ENCODE results near the gene SCG3. TPM values are rescaled to one million over a fixed set of nuclear protein-coding genes. Genes with fewer than 3 reads are reported as not detected.

SCG3 gene
- total RNA-seq, 4 donors from 2014 or later, result not detected

- H3K4me1 ChIP-seq, result peaks cover 37 to 49% of the 10 kb centered on the region in 2 donors
- intact Hi-C loops (cut with DNase I; ENCODE audit: low total_unique reads), result loop anchor here (2.0 kb wide), 1 partner anchor 21 kb away; no protein-coding TSS in a partner anchor
- no peaks in the 10 kb centered on the region for H3K9me3 ChIP-seq
- in situ Hi-C loops (cut with MboI; ENCODE audit: low sequenced_read_pairs in 4 of 4), result no loop called here
- DNase-seq (no peak), ATAC-seq (no peak)
- H3K36me3 ChIP-seq, result no peaks in the 10 kb centered on the region
- no peaks in the 10 kb centered on the region for H3K27me3 ChIP-seq
- peak overlapping the region; percentile 74 to 84 (median 78) for H3K27ac ChIP-seq
- peak overlapping the region; percentile 69 to 81 (median 70) for H3K4me3 ChIP-seq
- TF ChIP-seq CTCF (IDR thresholded peaks at IDR 0.05 in 4 of 5, conservative IDR thresholded peaks at IDR 0.05 in 1 of 5) (no peak), POLR2A (IDR thresholded peaks at IDR 0.05) (no peak)
Measured at GRCh38 chr15:51736069-51736468, 54.8 kb downstream of the SCG3 start.

- peak in 1 of 2 donors; percentile 33 for DNase-seq
- in situ Hi-C loops (cut with MboI; ENCODE audit: low sequenced_read_pairs in 4 of 4), result no loop called here
Measured at GRCh38 chr15:51736751-51737521, 55.6 kb downstream of the SCG3 start.

GRCh38 chr15:51737522-51738305 lies 56.4 kb downstream of the SCG3 start, which contains the start of gene LYSMD2:
Gene LYSMD2 (minus strand): TSS chr15:51737655. CDS start chr15:51737622, 33 bp downstream.
- in situ Hi-C loops (cut with MboI; ENCODE audit: low sequenced_read_pairs in 4 of 4), result no loop called here
- no peaks in the 10 kb centered on the region for H3K27me3 ChIP-seq
- intact Hi-C loops (cut with DNase I; ENCODE audit: low total_unique reads), result loop anchor here (2.0 kb wide), 1 partner anchor 19 kb away; no protein-coding TSS in a partner anchor
- ATAC-seq (peak; percentile 82 to 87), DNase-seq (peak; percentile 43 to 54)
- TF ChIP-seq POLR2A (IDR thresholded peaks at IDR 0.05) (peak in 1 of 2 donors; percentile 16), CTCF (IDR thresholded peaks at IDR 0.05 in 4 of 5, conservative IDR thresholded peaks at IDR 0.05 in 1 of 5) (no peak)
- no peaks in the 10 kb centered on the region for H3K36me3 ChIP-seq
- no peaks in the 10 kb centered on the region for H3K9me3 ChIP-seq
- peaks cover 23 to 32% of the 10 kb centered on the region in 2 donors for H3K4me1 ChIP-seq
- peak within 1 kb of the TSS; percentile 69 to 81 (median 70) for H3K4me3 ChIP-seq
- H3K27ac ChIP-seq, result peak within 1 kb of the TSS; percentile 74 to 84 (median 78)

More at GRCh38 chr15:51736751-51737521, 55.6 kb downstream of the SCG3 start:
- H3K36me3 ChIP-seq, result no peaks in the 10 kb centered on the region
- peaks cover 28 to 40% of the 10 kb centered on the region in 2 donors for H3K4me1 ChIP-seq
- peak; percentile 57 to 63 for ATAC-seq
- no peaks in the 10 kb centered on the region for H3K9me3 ChIP-seq
- peak overlapping the region; percentile 69 to 81 (median 70) for H3K4me3 ChIP-seq
- intact Hi-C loops (cut with DNase I; ENCODE audit: low total_unique reads), result loop anchor here (2.0 kb wide), 1 partner anchor 20 kb away; no protein-coding TSS in a partner anchor
- no peaks in the 10 kb centered on the region for H3K27me3 ChIP-seq
- H3K27ac ChIP-seq, result peak overlapping the region; percentile 74 to 84 (median 78)
- no peak for TF ChIP-seq POLR2A (IDR thresholded peaks at IDR 0.05)
- no peak for TF ChIP-seq CTCF (IDR thresholded peaks at IDR 0.05 in 4 of 5, conservative IDR thresholded peaks at IDR 0.05 in 1 of 5)

GRCh38 chr15:51738553-51738952 lies 57.2 kb downstream of the SCG3 start:
- no peak for ATAC-seq
- no peaks in the 10 kb centered on the region for H3K36me3 ChIP-seq
- peak overlapping the region in 1 of 4 donors; percentile 69 for H3K4me3 ChIP-seq
- in situ Hi-C loops (cut with MboI; ENCODE audit: low sequenced_read_pairs in 4 of 4), result no loop called here
- intact Hi-C loops (cut with DNase I; ENCODE audit: low total_unique reads), result no loop called here
- H3K9me3 ChIP-seq, result no peaks in the 10 kb centered on the region
- H3K27me3 ChIP-seq, result no peaks in the 10 kb centered on the region
- H3K27ac ChIP-seq, result peak overlapping the region; percentile 74 to 84 (median 78)
- H3K4me1 ChIP-seq, result peaks cover 23 to 27% of the 10 kb centered on the region in 2 donors
- no peak for TF ChIP-seq CTCF (IDR thresholded peaks at IDR 0.05 in 4 of 5, conservative IDR thresholded peaks at IDR 0.05 in 1 of 5)
- TF ChIP-seq POLR2A (IDR thresholded peaks at IDR 0.05), result no peak
- no peak for DNase-seq

Data from gastrocnemius medialis (tissue), 4 donors.